HepG2 (cell line): Measurements from ENCODE around the gene C10orf71. TPM values are rescaled to one million over a fixed set of nuclear protein-coding genes. Genes with fewer than 3 reads are reported as not detected.
A peak's percentile ranks its signal among the peaks of the same experiment; 100 is the strongest.

Experiments used
- ATRX ChIP-seq: sonication (generic); formaldehyde crosslinking; IDR thresholded peaks from 2 replicates; pipeline ENCODE4 v1.4.0; 2020; ENCODE audit warnings: missing genetic modification reagents, borderline replicate concordance
- DPF2 ChIP-seq: sonication (generic); formaldehyde crosslinking; IDR thresholded peaks from 2 replicates; pipeline ENCODE4 v1.4.0; 2020; ENCODE audit warnings: mild to moderate bottlenecking, low read depth, missing genetic modification reagents, borderline replicate concordance
- HMG20A ChIP-seq: IDR thresholded peaks from 2 replicates; pipeline ENCODE4 v1.6.1; 2016; ENCODE audit warnings: borderline replicate concordance
- HNF4A ChIP-seq: sonication (generic); formaldehyde crosslinking; IDR thresholded peaks from 2 replicates; pipeline ENCODE4 v1.4.0; 2020; ENCODE audit warnings: missing genetic modification reagents
- HNRNPLL ChIP-seq: fragments of 200-400 bp; formaldehyde crosslinking; IDR thresholded peaks from 2 replicates; pipeline ENCODE4 v1.6.1; 2017; ENCODE audit warnings: mild to moderate bottlenecking, low read depth, low read length; ENCODE audit not compliant: poor library complexity, severe bottlenecking
- NFE2L1 ChIP-seq: sonication (generic); formaldehyde crosslinking; IDR thresholded peaks from 2 replicates; pipeline ENCODE4 v1.4.0; 2020; ENCODE audit warnings: missing genetic modification reagents, mild to moderate bottlenecking, borderline replicate concordance
- PATZ1 ChIP-seq: sonication (generic); formaldehyde crosslinking; IDR thresholded peaks from 2 replicates; pipeline ENCODE4 v1.4.0; 2020; ENCODE audit warnings: missing genetic modification reagents
- SAP130 ChIP-seq: IDR thresholded peaks from 2 replicates; pipeline ENCODE4 v1.6.1; 2016; ENCODE audit warnings: low read depth
- SOX13 ChIP-seq, 3 experiments: fragments of 450-650 bp in 1 of 3; sonication (generic) in 1 of 3; formaldehyde crosslinking in 1 of 3; IDR thresholded peaks in 2 of 3; conservative IDR thresholded peaks in 1 of 3; 2 replicates each; pipeline versions ENCODE4 v1.5.0 to v1.6.1; 2016 to 2020; ENCODE audit warnings: antibody characterized with exemption in 1 of 3, mild to moderate bottlenecking in 1 of 3, missing compliant biosample characterization in 1 of 3, missing genetic modification reagents in 1 of 3, moderate library complexity in 1 of 3
- SOX6 ChIP-seq, 2 experiments: fragments of 450-650 bp in 1 of 2; sonication (generic) in 1 of 2; formaldehyde crosslinking in 1 of 2; IDR thresholded peaks; 2 replicates each; pipeline versions ENCODE4 v1.4.0 to v1.6.1; 2017 to 2020; ENCODE audit warnings: antibody characterized with exemption in 1 of 2, mild to moderate bottlenecking in 1 of 2, missing genetic modification reagents in 1 of 2
- TAF1 ChIP-seq: sonication (generic); formaldehyde crosslinking; IDR thresholded peaks from 2 replicates; pipeline ENCODE4 v1.4.0; 2020; ENCODE audit warnings: missing genetic modification reagents
- THRA ChIP-seq: sonication (generic); formaldehyde crosslinking; IDR thresholded peaks from 2 replicates; pipeline ENCODE4 v1.4.0; 2020; ENCODE audit warnings: missing genetic modification reagents, borderline replicate concordance
- TOPORS ChIP-seq: sonication (generic); formaldehyde crosslinking; IDR thresholded peaks from 2 replicates; pipeline ENCODE4 v1.8.0; 2023; ENCODE audit warnings: mild to moderate bottlenecking, missing genetic modification reagents
- ZBTB49 ChIP-seq: sonication (generic); formaldehyde crosslinking; IDR thresholded peaks from 2 replicates; pipeline ENCODE4 v1.4.0; 2020; ENCODE audit warnings: missing genetic modification reagents, borderline replicate concordance
- ZNF552 ChIP-seq: sonication (generic); formaldehyde crosslinking; IDR thresholded peaks from 2 replicates; pipeline ENCODE4 v1.9.0; 2022; ENCODE audit warnings: missing genetic modification reagents, mild to moderate bottlenecking, borderline replicate concordance
- polyA plus RNA-seq, 8 experiments: library from polyadenylated mRNA; depleted of rRNA in 3 of 8; stranded (reverse) in 7 of 8; unstranded in 1 of 8; fragments of >200 nt; fragmentation: Illumina TruSeq in 4 of 8; extraction: Trizol in 4 of 8; gene quantifications; 2 replicates each; pipeline versions ENCODE4 v1.2.1 to v1.2.3, GENCODE V29; 2011 to 2016; ENCODE audit warnings: low read depth in 4 of 8, missing spikeins in 1 of 8, mixed read lengths in 1 of 8; ENCODE audit not compliant: insufficient read depth in 1 of 8
- total RNA-seq, 5 experiments: library from RNA; depleted of rRNA; stranded (reverse); fragments of >200 nt; fragmentation: Illumina TruSeq; extraction: Trizol; gene quantifications; 2 replicates each; pipeline ENCODE4 v1.2.3, GENCODE V29; 2016; ENCODE audit warnings: low read depth in 1 of 5
- TF ChIP-seq, protein P1 (sequence below): fragments of 450-650 bp; IDR thresholded peaks from 2 replicates; pipeline ENCODE4 v1.6.1; 2017

Gene C10orf71
- total and polyA plus RNA-seq, 2 of the 13 experiments (the other 11 are each of a cell fraction or from before 2014, with no cell fraction given) = not detected

- TF ChIP-seq SOX13 (IDR thresholded peaks at IDR 0.05) (no peak), SOX13 (CRISPR knock-in tag; conservative IDR thresholded peaks at IDR 0.05 in 1 of 2, IDR thresholded peaks at IDR 0.05 in 1 of 2) (peak in 1 of 2 experiments; percentile 36; a peak in 1 of 4 replicates), ZNF552 (CRISPR knock-in tag) (no peak), HNRNPLL (no peak), HMG20A (peak; percentile 64; the same call in 1 of the 2 replicates), TAF1 (no peak), ATRX (CRISPR knock-in tag) (no peak), PATZ1 (peak; percentile 36; the same call in 1 of the 2 replicates), SOX6 (IDR thresholded peaks at IDR 0.05) (no peak), SOX6 (CRISPR knock-in tag; IDR thresholded peaks at IDR 0.05) (0 out of 2 replicates have a peak, but pooled peaks have one; percentile 23), THRA (CRISPR knock-in tag) (peak; percentile 84; the same call in 1 of the 2 replicates), DPF2 (peak; percentile 65; the same call in 1 of the 2 replicates), NFE2L1 (CRISPR knock-in tag) (no peak), SAP130 (CRISPR knock-in tag) (peak; percentile 60), ZBTB49 (CRISPR knock-in tag) (no peak), HNF4A (CRISPR knock-in tag) (peak; percentile 58), TOPORS (CRISPR knock-in tag) (no peak)
- TF ChIP-seq, protein P1, sequence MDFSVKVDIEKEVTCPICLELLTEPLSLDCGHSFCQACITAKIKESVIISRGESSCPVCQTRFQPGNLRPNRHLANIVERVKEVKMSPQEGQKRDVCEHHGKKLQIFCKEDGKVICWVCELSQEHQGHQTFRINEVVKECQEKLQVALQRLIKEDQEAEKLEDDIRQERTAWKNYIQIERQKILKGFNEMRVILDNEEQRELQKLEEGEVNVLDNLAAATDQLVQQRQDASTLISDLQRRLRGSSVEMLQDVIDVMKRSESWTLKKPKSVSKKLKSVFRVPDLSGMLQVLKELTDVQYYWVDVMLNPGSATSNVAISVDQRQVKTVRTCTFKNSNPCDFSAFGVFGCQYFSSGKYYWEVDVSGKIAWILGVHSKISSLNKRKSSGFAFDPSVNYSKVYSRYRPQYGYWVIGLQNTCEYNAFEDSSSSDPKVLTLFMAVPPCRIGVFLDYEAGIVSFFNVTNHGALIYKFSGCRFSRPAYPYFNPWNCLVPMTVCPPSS = no peak
These were observed 63.8 kb downstream of the C10orf71 start (continued) for GRCh38 chr10:49362596-49363260.
